ENCODE measurements around the gene EPHB1. TPM values are rescaled to one million over a fixed set of nuclear protein-coding genes. Genes with fewer than 3 reads are reported as not detected.
A peak's percentile ranks its signal among the peaks of the same experiment; 100 is the strongest.

Gene EPHB1
- total RNA-seq, 1 donor from 2014 or later, result 0.72 TPM

- peak; percentile 55 for DNase-seq (ENCODE audit: low spot score)
Observed at GRCh38 chr3:135125171-135125801, 330.2 kb downstream of the EPHB1 start.

- DNase-seq (ENCODE audit: low spot score), result no peak
Observed at GRCh38 chr3:135127946-135128470, 332.9 kb downstream of the EPHB1 start.

GRCh38 chr3:135128818-135129217, 333.8 kb downstream of the EPHB1 start:
- DNase-seq (ENCODE audit: low spot score), result no peak

- no peak for DNase-seq (ENCODE audit: low spot score)
Observed at GRCh38 chr3:135131290-135131689, 336.2 kb downstream of the EPHB1 start.

GRCh38 chr3:135133905-135134683, 339.0 kb downstream of the EPHB1 start:
- DNase-seq (ENCODE audit: low spot score), result no peak

GRCh38 chr3:135134684-135135075, 339.6 kb downstream of the EPHB1 start:
- no peak for DNase-seq (ENCODE audit: low spot score)

- DNase-seq (ENCODE audit: low spot score), result no peak
Observed at GRCh38 chr3:135135445-135135844, 340.4 kb downstream of the EPHB1 start.

GRCh38 chr3:135136361-135137100, 341.5 kb downstream of the EPHB1 start:
- DNase-seq (ENCODE audit: low spot score), result no peak

- no peak for DNase-seq (ENCODE audit: low spot score)
Observed at GRCh38 chr3:135137296-135137695, 342.2 kb downstream of the EPHB1 start.

- no peak for DNase-seq (ENCODE audit: low spot score)
Observed at GRCh38 chr3:135138776-135139175, 343.7 kb downstream of the EPHB1 start.

GRCh38 chr3:135140591-135140990, 345.5 kb downstream of the EPHB1 start:
- DNase-seq (ENCODE audit: low spot score), result no peak

- no peak for DNase-seq (ENCODE audit: low spot score)
Observed at GRCh38 chr3:135141160-135141559, 346.1 kb downstream of the EPHB1 start.

- DNase-seq (ENCODE audit: low spot score), result no peak
Observed at GRCh38 chr3:135141672-135142071, 346.6 kb downstream of the EPHB1 start.

- DNase-seq (ENCODE audit: low spot score), result no peak
Observed at GRCh38 chr3:135142530-135142929, 347.5 kb downstream of the EPHB1 start.

GRCh38 chr3:135143474-135143873, 348.4 kb downstream of the EPHB1 start:
- no peak for DNase-seq (ENCODE audit: low spot score)

- no peak for DNase-seq (ENCODE audit: low spot score)
Observed at GRCh38 chr3:135145581-135145980, 350.5 kb downstream of the EPHB1 start.

GRCh38 chr3:135147657-135148056, 352.6 kb downstream of the EPHB1 start:
- no peak for DNase-seq (ENCODE audit: low spot score)

- no peak for DNase-seq (ENCODE audit: low spot score)
Observed at GRCh38 chr3:135148398-135149020, 353.4 kb downstream of the EPHB1 start.

- no peak for DNase-seq (ENCODE audit: low spot score)
Observed at GRCh38 chr3:135149707-135150681, 354.9 kb downstream of the EPHB1 start.

GRCh38 chr3:135154186-135154585, 359.1 kb downstream of the EPHB1 start:
- DNase-seq (ENCODE audit: low spot score), result no peak

GRCh38 chr3:135155228-135155627, 360.2 kb downstream of the EPHB1 start:
- DNase-seq (ENCODE audit: low spot score), result no peak
